HepG2 (cell line): Measurements from ENCODE around the gene STPG4.

Source experiments
- CREB3 ChIP-seq: sonication (generic); formaldehyde crosslinking; IDR thresholded peaks from 2 replicates; pipeline ENCODE4 v1.5.0; 2020; ENCODE audit warnings: missing genetic modification reagents
- CTCF ChIP-seq: sonication (generic); formaldehyde crosslinking; IDR thresholded peaks from 2 replicates; pipeline ENCODE4 v1.5.0; 2020; ENCODE audit warnings: mild to moderate bottlenecking, missing genetic modification reagents, moderate library complexity

DNA sequence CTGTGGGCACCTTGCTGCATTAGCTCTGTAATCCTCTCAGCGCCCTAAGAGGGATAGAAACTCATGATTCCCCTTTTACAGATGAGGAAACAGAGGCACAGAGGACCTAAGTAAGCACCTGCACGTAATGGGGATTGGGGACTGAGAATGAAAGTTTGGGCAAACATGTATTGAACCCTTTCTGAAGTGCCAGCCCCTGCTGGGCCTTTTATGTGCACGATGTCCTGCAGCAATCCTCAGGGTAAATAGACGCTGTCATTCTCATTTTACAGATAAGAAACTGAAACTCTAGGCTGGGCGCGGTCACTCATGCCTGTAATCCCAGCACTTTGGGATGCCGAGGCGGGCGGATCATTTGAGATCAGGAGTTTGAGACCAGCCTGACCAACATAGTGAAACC, 117.4 kb downstream of the STPG4 start:
- TF ChIP-seq CTCF (CRISPR knock-in tag), result no peak
- TF ChIP-seq CREB3 (CRISPR knock-in tag), result no peak
